ENCODE results near the gene TIGD4.

The TIGD4 gene

GRCh38 chr4:152779513-152780266 lies at the start of gene TIGD4, which contains the start of gene ARFIP1:
TIGD4 (minus strand) TSS chr4:152779730; CDS start chr4:152771004, 8,726 bp downstream.
ARFIP1 (plus strand) TSS chr4:152779954; CDS start chr4:152829634, 49,680 bp downstream.
- peak; percentile 95 for FAIRE-seq

DNA sequence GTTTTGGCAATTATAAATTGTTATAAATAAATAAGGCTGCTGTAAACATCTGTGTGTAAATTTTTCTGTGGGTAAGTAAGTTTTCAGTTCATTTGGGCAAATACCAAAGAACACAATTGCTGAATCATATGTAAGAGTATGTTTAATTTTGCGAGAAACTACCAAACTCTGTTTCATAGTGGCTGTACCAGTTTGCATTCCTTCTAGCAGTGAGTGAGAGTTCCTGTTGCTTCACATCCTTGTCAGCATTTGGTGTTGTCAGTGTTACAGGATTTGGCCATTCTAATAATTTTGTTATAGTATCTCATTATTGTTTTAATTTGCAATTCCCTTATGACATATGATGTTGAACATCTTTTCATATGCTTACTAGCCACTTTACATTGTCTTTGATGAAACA lies 48.6 kb upstream of the TIGD4 start:
- no peak for FAIRE-seq

- no peak for FAIRE-seq
Measured at GRCh38 chr4:152825336-152825735, 45.8 kb upstream of the TIGD4 start.

DNA sequence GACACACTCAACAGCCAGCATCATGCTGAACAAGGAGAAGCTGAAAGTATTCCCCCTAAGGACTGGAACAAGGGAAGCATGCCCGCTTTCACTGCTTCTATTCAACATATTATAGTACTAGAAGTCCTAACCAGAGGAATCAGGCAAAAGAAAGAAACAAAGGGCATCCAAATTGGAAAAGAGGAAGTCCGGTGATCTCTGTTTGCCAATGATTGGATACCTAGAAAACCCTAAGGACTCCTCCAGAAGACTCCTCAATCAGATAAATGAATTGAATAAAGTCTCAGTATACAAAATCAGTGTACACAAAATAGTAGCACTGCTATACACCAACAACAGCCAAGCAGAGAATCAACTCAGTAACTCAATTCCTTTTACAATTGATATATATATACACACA lies 45.0 kb upstream of the TIGD4 start:
- FAIRE-seq = no peak

DNA sequence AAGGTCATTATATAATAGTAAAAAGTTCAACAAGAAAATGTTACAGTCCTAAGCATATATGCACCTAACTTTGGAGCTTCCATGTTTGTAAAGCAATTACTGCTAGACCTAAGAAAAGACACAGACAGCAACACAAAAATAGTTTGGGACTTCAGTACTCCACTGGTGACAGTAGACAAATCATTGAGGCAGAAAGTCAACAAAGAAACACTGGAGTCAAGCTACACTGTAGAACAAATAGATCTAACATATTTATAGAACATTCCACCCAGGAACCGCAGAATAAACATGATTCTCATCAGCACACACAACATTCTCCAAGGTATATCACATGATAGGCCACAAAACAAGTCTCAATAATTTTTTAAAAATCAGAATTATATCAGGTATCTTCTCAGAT lies 42.8 kb upstream of the TIGD4 start:
- FAIRE-seq = no peak

DNA sequence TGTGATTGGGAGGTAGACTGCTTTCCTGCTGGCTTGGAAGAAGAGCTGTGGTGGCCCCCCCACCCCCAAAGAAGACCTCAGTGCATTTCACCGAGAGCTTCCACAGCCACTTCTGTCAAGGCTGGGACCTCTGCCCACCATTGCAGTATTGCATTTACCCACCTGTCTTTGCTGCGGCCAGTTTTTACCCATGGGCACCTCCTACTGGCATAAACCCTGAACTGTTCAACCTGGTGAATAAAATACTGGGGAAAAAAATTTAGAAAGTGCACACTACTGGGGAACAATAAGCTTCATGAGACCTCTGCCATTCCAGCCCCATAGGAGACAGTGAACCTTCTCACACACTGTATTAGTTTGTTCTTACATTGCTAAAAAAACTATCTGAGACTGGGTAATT lies 40.5 kb upstream of the TIGD4 start:
- FAIRE-seq = no peak

DNA sequence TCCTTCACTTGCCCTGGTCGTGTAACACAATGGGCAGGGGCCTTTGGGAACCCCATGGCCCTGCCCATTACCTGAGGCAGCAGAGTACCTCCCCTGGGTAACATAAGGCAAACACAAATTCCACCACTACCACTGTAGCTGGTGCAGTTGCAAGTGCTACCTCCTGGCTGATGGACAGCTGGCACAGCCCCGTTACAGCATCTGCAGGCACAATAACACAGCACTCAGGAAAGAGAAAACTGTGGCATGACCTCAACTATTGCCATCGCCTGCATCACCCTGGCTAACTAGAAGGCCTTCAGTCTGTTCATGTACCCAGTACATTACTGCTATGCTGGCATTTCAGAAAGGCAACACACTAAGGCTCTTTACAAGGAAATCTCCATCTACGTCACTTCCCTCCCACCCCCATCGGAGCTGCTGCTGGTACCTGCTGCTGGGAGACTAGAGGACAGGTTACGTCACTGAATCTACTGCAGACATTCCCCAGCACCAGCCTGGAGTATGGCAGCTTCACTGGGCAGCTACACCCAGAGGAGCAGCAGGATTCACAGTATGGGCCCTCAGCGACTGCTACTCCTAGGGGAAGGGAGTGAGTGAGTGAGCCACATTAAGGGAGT lies 39.6 kb upstream of the TIGD4 start:
- no peak for FAIRE-seq

GRCh38 chr4:152817331-152817730 lies 37.8 kb upstream of the TIGD4 start:
- FAIRE-seq = no peak

DNA sequence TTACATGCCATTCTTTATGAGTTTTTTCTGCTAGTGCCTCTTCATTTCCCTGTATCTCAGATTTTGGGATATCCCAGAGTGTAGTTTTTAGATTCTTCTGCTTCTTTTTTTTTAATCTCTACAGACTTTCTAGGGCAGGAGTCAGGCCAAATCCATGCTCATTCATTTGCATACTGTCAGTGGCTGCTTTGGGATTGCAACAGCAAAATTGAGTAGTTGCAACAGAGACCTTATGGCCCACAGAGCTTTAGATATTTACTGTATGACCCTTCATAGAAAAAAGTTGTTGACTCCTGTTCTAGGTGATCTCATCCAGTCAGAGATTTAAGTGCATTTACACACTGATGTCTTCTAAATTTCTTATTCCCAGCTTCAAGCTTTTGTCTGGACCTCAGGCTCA lies 35.5 kb upstream of the TIGD4 start:
- no peak for FAIRE-seq

DNA sequence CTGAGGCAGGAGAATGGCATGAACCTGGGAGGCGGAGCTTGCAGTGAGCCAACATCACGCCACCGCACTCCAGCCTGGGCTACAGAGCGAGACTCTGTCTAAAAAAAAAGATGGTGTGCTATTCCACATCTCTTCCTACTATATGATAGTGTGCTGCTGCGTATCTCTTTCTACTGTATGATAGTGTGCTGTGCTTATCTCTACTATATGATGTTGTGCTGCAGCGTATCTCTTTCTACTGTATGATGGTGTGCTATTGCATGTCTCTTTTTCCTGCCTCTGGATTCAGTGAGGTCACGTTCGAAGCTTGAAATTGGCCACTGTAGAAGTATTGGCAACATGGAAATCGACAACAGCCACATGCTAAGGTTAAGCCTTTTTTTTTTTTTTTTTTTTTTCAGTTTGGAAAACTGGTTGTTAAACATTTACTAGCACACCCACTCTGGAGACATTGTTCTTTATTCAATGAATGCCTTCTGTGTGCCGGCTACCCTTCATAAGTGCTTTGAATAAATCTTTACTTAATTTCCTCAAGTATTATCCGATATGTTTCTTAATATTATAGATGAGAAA lies 31.3 kb upstream of the TIGD4 start:
- FAIRE-seq = no peak

GRCh38 chr4:152808670-152809069 lies 29.1 kb upstream of the TIGD4 start:
- FAIRE-seq = no peak

DNA sequence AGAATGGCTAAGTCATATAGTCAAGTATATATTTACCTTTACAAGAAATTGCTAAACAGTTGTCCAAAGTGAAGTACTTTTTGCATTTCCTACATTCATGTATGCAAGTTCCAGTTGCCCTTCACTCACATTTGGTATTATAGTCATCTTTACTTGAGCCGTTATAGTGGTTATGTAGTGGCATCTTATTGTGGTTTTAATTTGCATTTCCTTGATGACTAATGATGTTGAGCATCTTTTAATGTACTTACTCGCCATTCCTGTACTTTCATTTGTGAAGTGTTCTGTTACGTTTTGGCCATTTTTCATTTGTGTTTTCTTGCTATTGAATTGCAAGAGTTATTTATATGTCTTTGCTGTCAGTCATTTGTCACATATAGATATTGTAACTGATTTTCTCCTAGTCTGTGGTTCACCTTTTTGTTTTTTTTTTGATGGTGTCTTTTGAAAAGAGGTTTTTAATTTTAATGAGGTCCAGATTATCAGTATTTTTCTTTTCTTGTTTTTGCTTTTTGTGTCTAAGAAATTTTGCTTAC lies 27.8 kb upstream of the TIGD4 start:
- FAIRE-seq = no peak

- FAIRE-seq = no peak
Measured at GRCh38 chr4:152806501-152807125, 27.1 kb upstream of the TIGD4 start.

DNA sequence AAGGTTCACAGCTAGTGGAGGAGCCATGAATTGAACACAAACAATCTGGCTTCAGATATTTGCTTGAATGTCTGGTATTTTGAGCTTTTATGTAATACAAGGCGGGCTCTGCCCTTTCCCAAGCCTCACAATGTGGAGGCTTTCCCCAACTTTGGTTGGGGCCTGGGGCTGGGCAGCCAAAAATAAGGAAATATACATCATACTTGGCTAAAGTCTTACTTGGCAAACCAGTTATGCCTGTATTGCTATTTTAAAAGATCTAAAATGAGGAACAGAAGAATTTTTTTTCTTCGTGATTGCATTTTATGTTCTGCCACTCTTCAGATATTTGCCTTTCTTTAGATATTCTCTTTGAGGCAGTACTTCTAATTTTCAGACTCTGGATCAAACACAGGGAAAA lies 26.3 kb upstream of the TIGD4 start:
- no peak for FAIRE-seq

- no peak for FAIRE-seq
Measured at GRCh38 chr4:152805071-152805650, 25.6 kb upstream of the TIGD4 start.

DNA sequence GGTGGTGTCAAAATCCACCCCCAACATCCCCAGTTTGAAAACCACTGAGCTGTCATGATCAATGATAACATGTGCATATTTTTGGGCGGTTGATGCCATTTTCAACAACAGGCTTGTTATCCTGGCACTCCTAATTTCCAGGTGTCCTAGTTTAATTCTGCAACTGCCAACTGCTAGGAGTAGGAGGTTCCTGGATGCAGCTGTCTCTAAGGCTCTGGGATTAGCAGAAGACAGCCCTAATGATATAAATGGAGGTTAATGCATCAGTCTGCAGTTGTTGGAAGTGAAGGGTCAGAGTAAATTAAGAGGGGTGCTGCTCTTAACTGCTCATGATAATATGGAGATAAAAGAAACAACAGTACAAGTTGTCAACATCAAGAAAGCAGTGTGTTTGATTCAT lies 24.0 kb upstream of the TIGD4 start:
- FAIRE-seq = no peak

GRCh38 chr4:152795891-152796290 lies 16.4 kb upstream of the TIGD4 start:
- FAIRE-seq = no peak

DNA sequence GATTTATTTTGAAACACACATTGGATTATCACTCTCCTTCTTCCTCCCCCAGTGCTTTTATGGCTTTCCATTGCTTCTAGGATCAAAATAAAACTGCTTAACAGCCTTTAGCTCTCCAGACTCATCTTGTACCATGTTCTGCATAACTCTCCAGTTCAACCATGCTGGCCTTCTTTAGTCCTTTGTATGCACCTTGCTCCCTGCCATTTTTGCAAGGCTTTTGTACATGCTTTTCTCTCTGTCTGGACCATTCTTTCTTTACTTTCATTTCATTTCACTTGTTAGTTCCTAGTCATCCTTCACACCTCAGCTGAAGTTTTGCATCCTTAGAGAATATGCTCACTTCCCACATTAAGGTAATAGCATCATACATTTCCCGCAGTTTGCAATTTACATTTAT lies 7.1 kb upstream of the TIGD4 start:
- no peak for FAIRE-seq

DNA sequence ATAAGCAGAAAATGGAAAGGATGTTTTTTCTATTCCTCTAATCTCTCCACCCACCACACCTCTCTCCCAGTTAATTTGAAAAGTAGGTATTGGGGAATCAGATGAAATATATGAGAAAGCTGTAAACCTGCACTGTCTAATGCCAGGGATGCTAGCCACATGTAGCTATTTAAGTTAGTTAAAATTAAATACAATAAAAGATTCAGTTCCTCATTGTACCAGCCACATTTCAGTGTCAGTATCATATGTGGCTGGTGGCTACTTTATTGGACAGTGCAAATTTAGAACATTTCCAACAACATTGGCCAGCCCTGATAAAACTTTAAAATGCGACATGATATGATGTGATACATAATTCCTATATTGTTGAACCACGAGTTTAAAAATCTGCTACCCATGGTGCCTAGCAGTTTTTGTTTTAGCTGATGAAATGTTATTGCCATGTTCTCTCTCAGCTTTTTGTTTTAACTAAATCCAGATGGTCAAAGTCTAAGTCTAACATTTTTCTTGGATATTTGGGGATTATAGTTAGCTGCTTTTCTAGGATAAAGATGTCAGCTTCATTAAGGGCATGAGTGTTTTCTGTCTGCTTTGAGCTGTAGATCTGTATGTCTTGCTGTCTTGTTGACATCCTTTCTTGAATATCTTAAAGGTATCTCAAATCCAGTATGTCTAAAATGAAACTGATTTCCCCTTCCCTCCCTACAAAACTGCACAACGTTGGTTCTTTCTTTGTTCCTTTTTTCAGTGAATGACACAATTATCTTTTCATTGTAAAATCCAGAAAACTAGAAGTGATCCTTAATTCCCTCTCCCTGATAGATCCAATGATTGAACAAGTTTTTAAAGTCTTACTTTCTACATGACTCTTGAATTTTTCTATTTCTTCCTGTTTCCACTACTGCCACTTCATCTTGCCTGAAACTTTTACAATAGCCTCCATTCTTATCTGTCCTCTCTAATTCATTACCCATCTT lies 6.4 kb upstream of the TIGD4 start:
- FAIRE-seq = peak; percentile 18

DNA sequence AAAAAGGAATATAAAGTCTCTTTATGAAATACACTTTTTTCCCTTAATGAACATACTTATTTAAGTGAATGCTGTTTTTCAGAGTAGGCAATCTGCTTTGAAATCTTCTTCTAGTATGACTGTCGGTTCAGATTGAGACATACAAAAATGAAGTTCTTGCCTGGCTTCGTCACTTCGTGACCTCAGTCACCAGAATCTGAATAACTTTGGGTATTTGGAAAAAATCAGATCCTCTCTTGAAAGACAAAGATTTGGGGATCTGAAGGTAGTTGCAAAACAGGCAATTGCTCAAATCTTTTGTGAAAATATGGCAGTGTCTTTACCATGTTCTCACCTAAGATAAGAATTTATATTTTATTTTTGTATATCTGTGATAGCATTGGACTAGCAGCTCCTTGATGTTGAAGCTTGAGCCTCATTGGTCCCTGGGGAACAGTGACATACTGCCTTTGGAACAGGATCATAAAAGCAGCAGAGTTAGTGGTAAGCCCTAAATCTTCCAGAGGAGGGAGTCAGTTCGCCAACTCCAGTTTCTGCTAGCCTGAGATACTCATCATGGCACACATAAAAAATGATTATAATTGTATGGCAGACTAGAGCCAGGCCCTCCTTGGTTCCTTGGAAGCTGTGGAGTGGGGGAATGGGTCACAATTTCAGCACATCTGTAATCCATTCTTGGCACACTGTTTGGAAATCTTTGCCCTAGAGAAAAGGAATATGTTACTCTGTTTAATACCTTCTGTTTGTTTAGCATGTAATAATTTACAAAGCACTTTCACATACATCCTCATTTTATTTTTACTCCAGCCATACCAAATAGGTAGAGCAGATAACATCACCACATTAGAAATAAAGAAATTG lies 5.2 kb upstream of the TIGD4 start:
- FAIRE-seq = no peak

DNA sequence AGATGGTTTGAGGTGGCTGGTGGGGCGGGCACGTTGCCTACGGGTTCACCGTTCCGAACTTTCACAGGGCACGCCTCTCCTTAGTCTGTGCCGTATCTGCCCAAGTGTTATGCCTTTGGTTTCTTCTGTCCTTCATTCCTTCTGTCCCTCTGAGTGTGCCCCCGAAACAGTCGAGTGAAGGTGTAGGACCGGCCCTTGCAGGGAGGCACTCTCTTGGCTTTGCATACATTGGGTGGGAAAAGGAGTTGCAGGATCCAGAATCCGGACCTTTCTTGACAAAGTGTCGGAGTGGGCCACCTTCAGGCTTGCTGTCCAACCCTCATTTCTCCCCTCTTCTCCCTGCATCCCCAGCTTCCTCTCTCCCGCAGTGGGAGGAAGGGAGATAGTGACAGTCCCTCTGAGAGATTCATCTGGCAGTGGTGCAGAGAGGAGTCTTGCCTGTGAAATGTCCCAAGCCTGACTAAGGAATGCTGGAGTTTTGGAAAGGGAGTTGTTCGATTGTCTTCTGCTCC lies 793 bp upstream of the TIGD4 start:
- no peak for FAIRE-seq
